GM19035 (cell line): ENCODE measurements around the gene CACNA1C.
A peak's percentile ranks its signal among the peaks of the same experiment; 100 is the strongest.
"Not testable (repeated sequence)": the region's sequence is repeated elsewhere in the genome, so short reads cannot be mapped to it uniquely, and the experiment has no call there.

Experiments used
- ATAC-seq: cut with Tn5 transposase; IDR thresholded peaks from one replicate; pipeline ENCODE4 v1.9.1; 2021; ENCODE audit not compliant: unreplicated experiment

CACNA1C gene

DNA sequence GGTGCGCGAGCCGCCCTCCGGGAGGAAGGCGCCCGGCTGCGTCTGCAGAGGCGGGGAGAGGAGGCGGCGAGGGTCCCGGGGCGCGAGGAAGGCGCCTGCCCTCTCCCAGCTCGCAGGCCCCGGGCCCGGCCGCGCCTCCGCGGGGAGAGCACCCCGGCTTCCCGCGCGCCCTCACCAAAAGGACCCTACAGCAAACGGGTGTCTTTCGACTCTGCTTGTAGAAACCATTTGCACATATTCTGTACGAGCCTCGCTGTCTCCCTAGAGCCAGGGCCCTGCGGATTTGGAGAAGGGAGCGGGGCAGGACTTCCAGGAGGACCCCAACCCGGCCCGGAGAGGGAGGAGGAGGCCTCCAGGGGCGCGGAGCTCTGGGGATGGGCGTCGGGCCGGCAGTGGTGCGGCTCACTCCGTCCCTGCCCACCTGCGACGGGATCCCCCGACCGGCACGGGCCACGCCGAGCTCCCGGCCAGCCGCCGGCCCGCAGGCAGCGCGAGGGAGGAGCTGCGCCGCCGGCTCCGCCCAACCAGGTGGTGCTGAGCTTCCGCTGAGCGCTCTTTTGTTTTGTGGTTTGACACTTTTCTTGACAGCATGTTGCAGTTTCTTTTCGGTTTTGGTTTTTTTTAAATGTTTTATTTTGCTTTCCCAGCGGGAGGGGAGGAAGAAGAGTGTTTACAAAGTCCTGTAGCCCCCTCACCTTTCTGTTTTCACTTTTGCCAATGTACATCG, 638.7 kb downstream of the CACNA1C start:
- ATAC-seq: peak; percentile 86

DNA sequence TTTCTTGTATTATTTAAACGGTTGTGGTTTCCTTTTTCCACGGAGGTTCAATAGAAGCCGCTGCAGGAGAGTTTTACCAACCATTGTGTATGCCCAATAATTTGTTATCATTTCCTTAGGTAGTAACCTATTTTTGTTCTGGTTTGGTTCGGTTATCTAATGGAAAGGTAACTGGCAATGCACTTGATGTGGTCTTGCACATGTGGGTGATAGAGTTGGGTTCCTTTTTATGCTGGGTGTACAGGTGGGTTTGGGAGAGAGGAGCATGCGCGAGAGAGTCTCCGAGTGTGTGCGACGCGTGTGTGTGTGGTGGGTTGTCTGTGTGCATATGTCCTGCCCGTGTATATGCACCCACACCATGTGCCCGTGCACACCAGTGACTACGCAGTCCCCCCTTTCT, 639.3 kb downstream of the CACNA1C start:
- ATAC-seq: no peak

DNA sequence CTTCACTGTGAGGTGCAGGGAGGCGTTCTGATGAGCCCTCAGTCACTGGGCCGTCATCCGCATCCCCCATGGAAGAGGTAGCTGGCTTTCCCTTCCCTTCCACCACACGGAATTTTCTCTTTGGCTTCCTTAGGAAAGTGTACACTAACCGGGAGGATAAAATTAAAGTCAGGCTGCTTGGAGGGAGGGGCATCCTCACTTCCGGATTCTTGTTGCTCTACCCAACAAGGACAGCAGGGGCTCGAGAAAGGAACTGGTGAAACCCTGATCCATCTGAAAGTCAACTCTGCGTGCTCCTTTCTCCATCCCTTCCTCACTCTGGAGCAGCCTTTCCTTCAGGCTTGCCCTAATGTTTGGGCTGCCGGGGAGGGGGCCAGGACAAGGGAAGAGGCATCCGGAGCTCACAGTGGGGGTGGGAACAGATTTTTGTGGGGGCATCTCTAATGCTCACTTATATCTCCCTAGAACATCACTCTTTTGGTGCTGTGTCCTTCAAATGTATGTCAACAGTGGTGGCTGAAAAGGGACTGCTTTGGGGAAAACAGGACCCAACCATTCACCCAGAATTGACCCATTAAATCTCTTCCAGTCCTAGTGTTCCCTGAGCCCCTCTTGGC, 640.6 kb downstream of the CACNA1C start:
- ATAC-seq: no peak

DNA sequence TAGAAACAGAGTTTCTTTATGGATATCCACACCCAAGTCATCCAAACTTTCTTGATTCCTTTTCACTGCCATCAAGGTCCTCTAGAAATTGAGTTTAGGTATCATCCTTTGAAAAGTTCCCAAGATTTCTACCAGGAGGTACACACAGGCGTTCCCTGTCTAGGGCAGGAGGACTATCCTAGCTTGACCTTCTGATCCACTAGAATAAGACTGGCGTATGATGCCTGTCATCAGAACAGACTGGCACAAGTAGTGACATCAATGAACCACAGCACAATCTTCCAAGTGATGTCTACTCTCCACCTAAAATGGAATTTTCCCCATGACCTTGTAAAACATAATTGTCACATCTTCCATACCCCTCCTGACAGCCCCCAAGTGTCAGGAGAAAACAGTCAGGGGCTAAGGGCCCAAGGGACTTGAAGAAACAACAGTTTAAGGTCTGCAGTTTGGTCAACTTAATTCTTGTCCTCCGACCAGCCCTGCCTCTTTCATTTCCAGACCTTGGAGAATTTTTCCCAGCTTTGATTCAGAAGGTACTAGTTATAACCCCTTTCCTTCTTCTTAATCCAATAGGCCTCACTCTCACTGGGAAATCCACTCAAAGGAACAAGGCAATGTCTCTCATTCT, 641.3 kb downstream of the CACNA1C start:
- ATAC-seq: no peak

DNA sequence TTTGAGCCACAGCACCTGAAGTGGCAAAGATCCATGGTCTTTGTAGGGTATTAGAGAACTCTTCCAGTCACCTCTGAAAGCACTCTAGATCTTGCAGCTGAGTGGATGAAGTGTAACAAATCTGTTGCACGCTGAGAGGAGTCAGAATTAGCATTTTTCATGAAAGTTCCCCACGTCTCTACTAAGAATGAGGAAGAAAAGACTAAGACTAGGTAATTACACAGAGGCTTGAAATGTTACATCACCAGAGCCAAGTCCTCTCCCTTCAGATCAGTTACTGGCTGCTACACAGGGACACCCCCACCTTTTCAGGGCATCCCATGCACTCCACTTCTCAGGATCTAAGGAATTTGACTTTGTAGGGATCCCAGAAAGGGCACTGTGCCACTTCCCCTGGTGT, 643.3 kb downstream of the CACNA1C start:
- ATAC-seq: no peak

DNA sequence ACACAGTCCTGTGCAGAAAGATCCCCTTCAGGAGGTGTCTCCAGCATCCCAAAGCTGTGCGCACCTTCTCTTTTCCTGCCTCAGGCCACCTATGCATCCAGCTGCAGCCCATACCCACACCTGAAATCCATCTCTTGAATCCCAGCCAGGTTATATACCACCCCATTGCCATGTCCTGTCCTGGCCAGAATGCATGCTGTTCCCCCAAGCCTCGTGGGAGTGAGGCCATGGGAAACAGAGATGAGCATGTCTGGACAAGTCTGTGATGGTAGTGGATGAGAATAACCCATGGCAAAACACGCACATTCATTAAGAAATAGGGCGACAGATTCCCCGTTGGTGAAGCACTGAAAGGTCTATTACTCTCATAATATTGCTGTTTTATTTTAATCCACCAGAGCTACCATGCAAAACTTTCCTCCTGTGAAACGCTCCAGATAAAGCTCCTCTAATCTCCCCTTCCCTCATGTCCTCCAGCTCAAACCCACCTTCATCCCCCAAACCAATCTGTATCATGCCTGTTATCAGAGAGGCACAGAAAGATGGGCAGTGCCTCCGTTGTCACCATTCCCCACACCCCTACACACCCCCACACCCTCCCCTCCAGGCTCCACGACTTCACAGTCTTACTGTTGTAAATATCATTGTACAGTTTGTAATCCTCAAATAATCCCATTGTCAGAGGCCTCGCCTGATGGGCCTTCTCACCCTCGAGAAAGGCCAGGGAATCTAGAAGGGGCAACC, 644.4 kb downstream of the CACNA1C start:
- ATAC-seq: no peak

DNA sequence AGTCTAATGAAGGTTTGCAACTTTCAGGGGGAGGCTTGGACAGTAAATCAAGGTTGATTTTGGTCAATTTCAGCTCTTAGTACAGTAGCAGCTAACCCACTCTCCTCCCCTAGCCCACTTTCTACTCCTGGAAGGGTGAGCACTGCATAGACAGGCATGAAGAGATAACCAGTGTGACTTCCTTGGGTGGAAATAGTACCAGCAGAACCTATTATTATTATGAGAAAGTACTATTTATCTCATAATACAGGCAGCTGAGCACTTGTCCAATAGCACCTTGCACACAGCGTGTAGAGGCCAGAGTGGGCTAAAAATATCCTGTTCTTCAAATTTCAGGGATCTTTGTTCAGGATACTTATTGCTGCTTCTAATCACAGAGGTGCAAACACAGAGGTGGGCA, 645.8 kb downstream of the CACNA1C start:
- no peak for ATAC-seq

DNA sequence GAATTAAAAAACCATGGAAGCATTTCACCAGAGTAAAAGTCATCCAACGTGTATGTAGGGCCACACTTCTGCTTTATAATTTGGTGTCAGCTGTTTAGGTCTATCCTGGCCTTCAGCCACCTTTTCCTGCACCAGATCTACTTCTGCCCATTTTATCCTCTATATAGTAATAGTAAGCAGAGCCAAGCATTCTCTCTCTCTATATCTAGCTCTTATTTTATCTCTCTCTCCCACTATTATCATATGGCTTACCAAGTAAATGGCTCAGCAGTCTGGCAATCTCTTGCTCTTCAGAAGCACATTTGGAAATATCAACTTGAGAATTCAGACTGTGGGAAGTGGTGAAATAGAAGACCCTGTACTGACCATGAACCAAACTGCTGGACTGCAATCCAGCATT, 657.9 kb downstream of the CACNA1C start:
- ATAC-seq: no peak

DNA sequence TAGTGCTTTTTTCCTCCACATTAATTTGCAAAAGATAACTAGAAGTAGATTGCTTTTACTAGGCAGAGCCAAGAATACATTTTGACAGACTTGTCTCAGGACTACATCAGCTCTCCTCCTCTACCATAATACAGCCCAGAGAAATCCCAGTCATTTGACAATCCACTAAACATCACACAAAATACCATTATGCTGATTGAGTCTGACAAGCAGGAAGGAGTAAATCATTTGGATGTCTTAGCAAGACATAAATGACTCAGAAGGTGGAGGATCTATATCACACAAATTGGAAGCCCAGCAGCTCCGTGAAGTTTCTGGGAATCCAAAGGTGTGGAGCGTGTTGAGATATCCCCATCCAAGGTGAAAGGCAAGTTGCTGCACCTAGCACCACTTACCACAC, 666.6 kb downstream of the CACNA1C start:
- ATAC-seq: no peak

DNA sequence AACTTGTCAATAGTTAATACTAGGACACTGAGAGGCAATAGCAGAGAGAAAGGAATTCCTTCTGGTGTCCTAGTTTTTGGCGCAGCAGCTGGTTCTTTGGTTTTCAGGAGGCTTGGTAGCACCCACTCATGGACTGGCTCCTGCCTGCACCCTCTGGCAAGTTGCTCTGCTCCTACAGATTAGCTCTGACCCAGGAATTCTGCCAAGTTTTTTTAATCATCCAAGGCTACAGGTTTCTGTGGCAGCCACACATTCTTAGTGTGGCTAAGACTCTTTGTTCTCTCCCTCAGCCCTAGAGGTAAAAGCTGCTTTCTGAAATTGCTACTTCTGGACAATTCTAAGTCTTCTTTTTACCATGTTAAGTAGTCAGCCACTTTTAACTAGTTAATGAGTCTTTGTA, 670.0 kb downstream of the CACNA1C start:
- ATAC-seq: no peak

DNA sequence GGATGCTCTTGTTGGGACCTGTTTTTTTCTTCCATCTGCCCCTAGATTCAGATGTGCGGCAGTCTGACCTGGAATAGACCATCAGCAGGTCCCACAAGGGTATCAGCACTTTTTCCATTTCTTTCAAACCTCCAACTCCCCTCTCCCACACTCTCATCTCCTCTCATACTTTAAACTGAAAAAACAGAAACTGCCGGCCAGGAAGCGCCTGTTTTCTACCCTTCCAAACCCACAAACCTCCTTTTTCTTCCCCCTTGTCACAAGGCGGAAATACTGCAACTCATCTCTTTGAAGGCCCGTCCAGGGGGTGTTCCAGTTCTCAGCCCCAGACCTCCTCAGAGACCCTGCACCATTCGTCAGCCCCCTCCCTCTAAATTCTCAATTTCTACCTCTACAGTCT, 679.5 kb downstream of the CACNA1C start:
- ATAC-seq: no peak

DNA sequence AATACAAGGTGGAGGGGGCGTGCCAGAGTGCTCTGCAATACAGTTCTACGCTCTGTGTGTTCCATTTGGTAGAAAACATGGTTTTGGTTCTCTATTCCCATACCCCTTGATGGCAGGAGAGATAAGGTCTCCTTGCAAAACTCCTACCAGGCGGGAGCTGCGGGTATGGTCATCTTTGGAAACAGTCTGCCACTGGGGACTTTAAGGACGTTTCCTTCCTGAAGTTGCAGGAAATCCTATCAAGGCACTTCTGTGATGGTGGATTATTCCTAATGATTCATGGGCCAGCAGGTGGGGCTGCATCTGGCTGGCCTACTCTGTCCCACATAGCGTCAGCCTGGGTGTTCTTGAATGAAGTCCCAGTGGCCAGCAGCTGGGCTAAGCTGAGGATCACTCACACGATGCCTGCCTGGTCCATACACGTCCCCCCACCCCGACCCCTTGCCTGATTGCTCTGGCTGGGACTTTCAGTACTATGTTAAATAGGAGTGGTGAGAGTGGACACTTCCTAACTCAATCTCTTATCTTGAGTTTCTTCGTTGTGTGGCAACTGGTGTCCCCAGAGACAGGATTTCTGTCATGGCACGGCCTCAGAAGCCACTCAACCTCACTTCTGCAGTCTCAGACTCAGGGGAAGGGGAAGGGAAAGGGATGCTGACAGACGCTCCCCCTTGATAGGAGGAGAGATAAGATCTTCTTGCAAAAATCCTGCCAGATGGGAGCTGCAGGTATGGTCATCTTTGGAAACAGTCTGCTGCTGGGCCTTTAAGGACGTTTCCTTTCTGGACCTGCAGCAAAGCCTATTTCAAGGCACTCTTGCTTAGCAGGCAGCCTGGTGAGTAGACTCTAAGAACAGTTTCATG, 680.9 kb downstream of the CACNA1C start:
- ATAC-seq: no peak

DNA sequence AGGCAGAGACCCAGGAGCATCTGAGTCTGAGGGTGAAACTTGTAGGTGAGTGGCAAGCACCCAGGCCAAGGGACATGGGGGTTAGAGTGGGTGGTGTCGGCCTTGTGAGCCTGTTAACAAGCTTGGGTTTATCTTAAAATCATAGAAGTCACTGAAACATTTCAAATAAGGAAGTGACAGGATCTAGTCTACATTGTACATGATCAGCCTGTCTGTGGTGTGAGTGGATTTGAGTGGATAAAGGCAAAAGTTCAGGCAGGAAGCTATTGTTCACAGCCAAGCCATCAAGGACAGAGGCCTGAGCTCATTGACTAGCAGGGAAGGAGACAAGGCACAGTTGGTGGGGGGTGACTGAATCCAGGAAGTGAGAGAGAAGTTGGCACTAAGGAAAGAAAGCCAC, 682.6 kb downstream of the CACNA1C start:
- ATAC-seq: no peak

DNA sequence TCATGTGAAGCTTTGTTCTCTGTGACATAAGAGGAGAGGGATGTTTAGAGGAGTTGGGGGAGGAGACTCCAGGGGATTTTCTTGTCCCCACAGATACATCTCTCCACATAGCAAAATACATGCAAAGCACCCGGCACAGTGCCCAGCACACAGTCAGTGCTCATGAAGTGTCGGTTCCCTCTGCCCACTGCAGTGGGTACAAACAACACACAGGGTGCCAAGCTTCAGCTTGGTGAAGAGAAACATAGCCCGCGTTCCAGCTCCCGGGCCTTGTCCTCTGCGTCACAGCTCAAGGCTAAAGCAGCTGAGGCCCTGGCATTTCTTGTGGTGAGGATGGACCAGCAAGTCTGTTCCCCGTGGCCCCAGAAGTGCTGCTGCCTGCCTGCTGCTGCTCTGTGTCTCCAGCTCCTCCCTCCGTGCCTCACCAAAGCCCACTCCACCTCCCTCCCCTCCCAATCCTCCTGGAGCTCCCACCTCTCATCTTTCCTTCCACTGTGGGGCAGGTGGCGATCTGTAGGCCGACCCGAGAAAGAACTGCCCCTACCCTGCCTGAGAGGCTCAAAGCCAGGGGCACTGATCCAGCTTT, 685.0 kb downstream of the CACNA1C start:
- ATAC-seq: no peak

DNA sequence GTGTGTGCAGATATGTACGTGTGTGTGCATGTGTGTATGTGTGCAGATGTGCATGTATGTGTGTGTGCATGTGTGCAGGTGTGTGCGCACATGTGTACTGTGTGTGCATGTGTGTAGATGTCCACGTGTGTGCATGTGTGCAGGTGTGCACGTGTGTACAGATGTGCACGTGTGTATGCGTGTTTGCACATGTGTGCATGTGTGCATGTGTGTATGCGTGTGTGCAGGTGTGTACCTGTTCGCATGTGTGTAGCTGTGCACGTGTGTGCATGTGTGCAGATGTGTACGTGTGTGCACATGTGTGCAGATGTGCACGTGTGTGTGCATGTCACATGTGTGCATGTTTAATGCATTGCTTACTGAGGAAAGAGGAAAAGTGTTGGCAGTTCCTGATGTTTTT, 686.3 kb downstream of the CACNA1C start:
- no peak for ATAC-seq

DNA sequence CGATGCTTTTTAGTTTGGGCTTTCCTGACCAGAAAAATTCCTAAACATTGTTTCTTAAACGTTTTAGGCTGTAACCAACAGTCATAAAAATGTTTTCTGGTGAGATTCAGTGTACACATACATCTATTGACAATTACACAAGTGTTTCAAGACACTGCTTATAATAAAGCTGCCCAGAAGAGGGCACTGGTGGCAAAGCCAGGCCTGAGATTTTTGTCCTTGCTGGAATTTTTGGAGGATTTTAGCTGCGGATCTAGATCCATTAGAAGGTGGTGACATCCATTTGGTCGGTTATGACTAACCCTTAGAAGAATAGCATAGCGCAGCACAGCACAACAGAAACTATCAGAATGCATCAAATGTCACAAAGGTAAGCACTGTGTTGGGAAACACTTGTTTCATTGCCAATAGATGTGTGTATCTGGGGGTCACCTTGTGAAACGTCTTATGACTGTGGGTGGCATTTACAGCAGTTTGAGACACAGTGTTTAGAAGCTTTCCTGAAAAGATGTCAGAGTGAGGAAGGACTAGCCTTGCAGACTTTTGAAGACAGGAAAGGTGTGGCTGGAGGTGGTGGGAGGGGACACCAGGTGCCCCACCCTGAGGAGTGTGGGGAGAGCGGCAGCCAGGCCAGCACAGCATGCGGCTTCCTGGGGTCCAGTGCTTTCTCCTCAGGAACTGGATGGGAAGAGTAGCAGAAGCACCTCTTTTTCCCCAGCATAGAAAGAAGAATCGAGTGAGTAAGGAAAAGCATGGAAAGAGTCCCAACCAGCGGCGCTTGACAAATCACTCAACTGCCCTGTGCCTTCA, 687.2 kb downstream of the CACNA1C start:
- no peak for ATAC-seq

DNA sequence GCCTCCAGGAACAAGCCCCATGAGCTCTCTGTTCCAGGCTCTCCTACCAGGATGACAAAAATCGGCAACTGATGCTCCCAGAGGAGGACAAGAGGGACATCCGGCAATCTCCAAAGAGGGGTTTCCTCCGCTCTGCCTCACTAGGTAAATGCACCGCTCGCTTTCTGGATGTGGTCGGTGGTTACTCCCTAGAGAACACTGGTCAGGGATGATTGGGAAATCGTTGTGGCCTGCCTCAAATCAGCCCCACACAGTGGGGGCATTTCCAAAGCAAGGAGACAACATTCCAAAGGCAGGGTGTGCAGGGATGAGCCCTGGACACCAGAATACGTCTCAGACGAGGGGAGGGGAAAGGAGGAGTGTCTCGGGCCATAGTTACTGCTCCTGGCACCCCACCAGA, 689.2 kb downstream of the CACNA1C start:
- ATAC-seq: not testable (repeated sequence)

DNA sequence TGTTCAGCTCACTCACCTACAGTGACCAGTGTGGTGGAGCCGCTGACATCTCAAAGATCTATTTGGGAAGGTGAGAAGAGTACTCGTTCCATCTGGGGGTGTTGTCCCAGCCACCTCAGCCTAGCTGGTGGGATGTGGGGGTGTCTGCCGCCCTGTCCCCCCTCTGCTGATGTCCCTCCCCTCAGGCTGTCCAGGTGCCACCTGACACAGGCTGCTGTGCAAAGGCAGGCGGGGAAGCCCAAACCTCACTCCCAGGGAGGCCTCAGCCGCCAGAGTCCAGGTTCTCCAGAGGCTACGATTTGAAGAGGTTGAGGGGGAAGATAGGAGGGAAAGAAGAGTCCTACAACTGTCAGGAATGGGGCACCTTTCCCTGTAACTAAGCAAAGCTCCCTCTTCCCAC, 690.7 kb downstream of the CACNA1C start:
- ATAC-seq: no peak

DNA sequence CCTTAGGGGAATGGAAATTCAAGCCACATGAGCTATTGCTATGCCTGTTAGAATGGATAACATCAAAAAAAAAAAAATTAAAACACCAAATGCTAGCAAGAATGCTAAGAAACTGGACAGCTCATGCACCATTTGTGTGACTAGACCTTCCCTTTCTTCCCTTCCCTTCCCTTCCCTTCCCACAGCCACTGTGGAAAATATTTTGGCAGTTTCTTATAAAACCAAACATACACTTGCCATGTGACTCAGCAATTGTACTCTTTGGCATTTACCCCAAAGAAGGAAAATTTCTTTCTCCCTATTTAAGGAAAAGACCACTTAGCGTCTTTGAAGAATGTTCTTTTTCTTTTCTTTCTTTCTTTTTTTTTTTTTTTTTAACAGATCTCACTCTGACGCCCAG, 692.9 kb downstream of the CACNA1C start:
- ATAC-seq: no peak
